HEK293 (cell line): Measurements from ENCODE around the gene PRR5.

Experiments
- CTCF ChIA-PET: fragments of 350-600 bp; formaldehyde crosslinking; extraction: SDS; loops from one replicate; lab custom pipeline; 2021; ENCODE audit warnings: antibody characterized with exemption; lab: Yijun Ruan, JAX
- POLR2A ChIA-PET: fragments of 300-600 bp; formaldehyde crosslinking; extraction: SDS; loops from one replicate; lab custom pipeline; 2020; ENCODE audit warnings: antibody characterized with exemption, inconsistent platforms; lab: Yijun Ruan, JAX
- H3K27ac ChIP-seq: fragments of 200-500 bp; sonication (Bioruptor generic); 2 replicates; pipeline ENCODE4 v1.5.1; 2014; ENCODE audit warnings: low read depth, low read length, control low read depth, inconsistent platforms; ENCODE audit errors: extremely low read depth
- H3K36me3 ChIP-seq, 2 experiments: fragments of 200-500 bp in 1 of 2; sonication (Bioruptor generic) in 1 of 2; 1 replicate in 1 of 2; 2 replicates in 1 of 2; pipeline ENCODE4 v1.5.1; 2014 to 2017; ENCODE audit warnings: inconsistent platforms in 2 of 2, low read length in 2 of 2; ENCODE audit not compliant: control insufficient read depth in 2 of 2, insufficient read depth in 1 of 2
- H3K4me1 ChIP-seq: fragments of 200-500 bp; sonication (Bioruptor generic); 2 replicates; pipeline ENCODE4 v1.5.1; 2014; ENCODE audit warnings: mild to moderate bottlenecking, low read length, inconsistent platforms; ENCODE audit not compliant: control insufficient read depth, insufficient read depth
- H3K4me3 ChIP-seq: 2 replicates; pipeline ENCODE4 v1.5.1; 2011; ENCODE audit warnings: low read depth, mild to moderate bottlenecking, control low read depth, low read length, moderate library complexity
- H3K9me3 ChIP-seq: fragments of 200-500 bp; sonication (Bioruptor generic); 2 replicates; pipeline ENCODE4 v1.5.1; 2014; ENCODE audit warnings: low read depth, low read length, inconsistent platforms; ENCODE audit not compliant: control insufficient read depth, insufficient read depth
- BCL11B ChIP-seq: fragments of 450-650 bp; formaldehyde crosslinking; IDR thresholded peaks from 2 replicates; pipeline ENCODE4 v1.5.1; 2016; ENCODE audit warnings: low read depth, missing biosample characterization, missing genetic modification characterization
- CTCF ChIP-seq: fragments of 450-650 bp; formaldehyde crosslinking; IDR thresholded peaks from 2 replicates; pipeline ENCODE4 v1.5.1; 2016; ENCODE audit warnings: missing biosample characterization, missing genetic modification characterization
- ELK4 ChIP-seq: IDR thresholded peaks from 2 replicates; pipeline ENCODE4 v1.6.1; 2011; ENCODE audit warnings: mild to moderate bottlenecking, low read depth, low read length, borderline replicate concordance
- GLI2 ChIP-seq: fragments of 450-650 bp; formaldehyde crosslinking; IDR thresholded peaks from 2 replicates; pipeline ENCODE4; 2017; ENCODE audit warnings: missing biosample characterization, missing genetic modification characterization, low read depth, borderline replicate concordance
- GLIS2 ChIP-seq: fragments of 450-650 bp; formaldehyde crosslinking; IDR thresholded peaks from 2 replicates; pipeline ENCODE4 v1.5.1; 2016; ENCODE audit warnings: missing biosample characterization, missing genetic modification characterization
- IKZF3 ChIP-seq: fragments of 450-650 bp; IDR thresholded peaks from 2 replicates; pipeline ENCODE4 v1.5.0; 2018; ENCODE audit warnings: missing biosample characterization, mild to moderate bottlenecking, missing genetic modification characterization, moderate library complexity
- KLF1 ChIP-seq: fragments of 450-650 bp; formaldehyde crosslinking; IDR thresholded peaks from 2 replicates; pipeline ENCODE4 v1.5.1; 2016; ENCODE audit warnings: missing biosample characterization, missing genetic modification characterization
- KLF9 ChIP-seq: fragments of 450-650 bp; formaldehyde crosslinking; IDR thresholded peaks from 2 replicates; pipeline ENCODE4 v1.5.1; 2016; ENCODE audit warnings: missing biosample characterization, missing genetic modification characterization, low read depth
- SALL2 ChIP-seq: fragments of 450-650 bp; formaldehyde crosslinking; IDR thresholded peaks from 2 replicates; pipeline ENCODE4 v1.5.0; 2017; ENCODE audit warnings: missing biosample characterization, mild to moderate bottlenecking, missing genetic modification characterization, borderline replicate concordance
- SP2 ChIP-seq: fragments of 450-650 bp; formaldehyde crosslinking; IDR thresholded peaks from 2 replicates; pipeline ENCODE4 v1.5.1; 2016; ENCODE audit warnings: missing biosample characterization, missing genetic modification characterization
- SP3 ChIP-seq: fragments of 450-650 bp; formaldehyde crosslinking; IDR thresholded peaks from 2 replicates; pipeline ENCODE4 v1.5.1; 2016; ENCODE audit warnings: missing biosample characterization, missing genetic modification characterization
- TRIM28 ChIP-seq: IDR thresholded peaks from 2 replicates; pipeline ENCODE4 v1.6.1; 2011; ENCODE audit warnings: low read length, control low read depth, borderline replicate concordance
- ZBTB26 ChIP-seq: fragments of 450-650 bp; formaldehyde crosslinking; optimal IDR thresholded peaks from 2 replicates; pipeline ENCODE3; 2016; ENCODE audit warnings: missing biosample characterization, mild to moderate bottlenecking, missing genetic modification characterization
- ZFP37 ChIP-seq: fragments of 450-650 bp; formaldehyde crosslinking; IDR thresholded peaks from 2 replicates; pipeline ENCODE4 v1.5.1; 2016; ENCODE audit warnings: missing biosample characterization, missing genetic modification characterization
- ZFP69B ChIP-seq: fragments of 450-650 bp; formaldehyde crosslinking; IDR thresholded peaks from 2 replicates; pipeline ENCODE4 v1.5.1; 2016; ENCODE audit warnings: missing biosample characterization, missing genetic modification characterization
- ZNF10 ChIP-seq: fragments of 450-650 bp; formaldehyde crosslinking; IDR thresholded peaks from 2 replicates; pipeline ENCODE4 v1.5.1; 2017; ENCODE audit warnings: missing biosample characterization, missing genetic modification characterization
- ZNF16 ChIP-seq: fragments of 450-650 bp; formaldehyde crosslinking; IDR thresholded peaks from 2 replicates; pipeline ENCODE4 v1.5.1; 2016; ENCODE audit warnings: low read depth, missing biosample characterization, missing genetic modification characterization
- ZNF184 ChIP-seq: fragments of 450-650 bp; IDR thresholded peaks from 2 replicates; pipeline ENCODE4 v1.5.1; 2018; ENCODE audit warnings: missing biosample characterization, mild to moderate bottlenecking, missing genetic modification characterization
- ZNF221 ChIP-seq: fragments of 450-650 bp; formaldehyde crosslinking; IDR thresholded peaks from 2 replicates; pipeline ENCODE4 v1.5.1; 2017; ENCODE audit warnings: missing biosample characterization, missing genetic modification characterization, borderline replicate concordance
- ZNF24 ChIP-seq: fragments of 450-650 bp; formaldehyde crosslinking; IDR thresholded peaks from 2 replicates; pipeline ENCODE4 v1.5.1; 2016; ENCODE audit warnings: missing biosample characterization, missing genetic modification characterization
- ZNF311 ChIP-seq: fragments of 450-650 bp; formaldehyde crosslinking; IDR thresholded peaks from 2 replicates; pipeline ENCODE4 v1.5.1; 2017; ENCODE audit warnings: missing biosample characterization, missing genetic modification characterization, borderline replicate concordance
- ZNF354C ChIP-seq: fragments of 450-650 bp; formaldehyde crosslinking; IDR thresholded peaks from 2 replicates; pipeline ENCODE4 v1.5.1; 2016; ENCODE audit warnings: missing biosample characterization, missing genetic modification characterization, low read depth, borderline replicate concordance
- ZNF366 ChIP-seq: fragments of 450-650 bp; formaldehyde crosslinking; conservative IDR thresholded peaks from 2 replicates; pipeline ENCODE4 v1.5.1; 2016; ENCODE audit warnings: missing biosample characterization, missing genetic modification characterization
- ZNF37A ChIP-seq: fragments of 450-650 bp; IDR thresholded peaks from 2 replicates; pipeline ENCODE4 v1.5.1; 2018; ENCODE audit warnings: missing biosample characterization, missing genetic modification characterization
- ZNF423 ChIP-seq: fragments of 450-650 bp; formaldehyde crosslinking; IDR thresholded peaks from 2 replicates; pipeline ENCODE4 v1.5.1; 2016; ENCODE audit warnings: missing biosample characterization, missing genetic modification characterization
- ZNF544 ChIP-seq: fragments of 450-650 bp; formaldehyde crosslinking; IDR thresholded peaks from 2 replicates; pipeline ENCODE4 v1.5.0; 2017; ENCODE audit warnings: missing biosample characterization, missing genetic modification characterization
- ZNF549 ChIP-seq: fragments of 450-650 bp; IDR thresholded peaks from 2 replicates; pipeline ENCODE4 v1.5.1; 2018; ENCODE audit warnings: missing biosample characterization, missing genetic modification characterization, mild to moderate bottlenecking, inconsistent platforms, moderate library complexity
- ZNF623 ChIP-seq: fragments of 450-650 bp; formaldehyde crosslinking; IDR thresholded peaks from 2 replicates; pipeline ENCODE4 v1.5.1; 2016; ENCODE audit warnings: missing biosample characterization, missing genetic modification characterization
- ZNF645 ChIP-seq: fragments of 450-650 bp; formaldehyde crosslinking; IDR thresholded peaks from 2 replicates; pipeline ENCODE4; 2016; ENCODE audit warnings: missing biosample characterization, missing genetic modification characterization
- ZNF664 ChIP-seq: fragments of 450-650 bp; formaldehyde crosslinking; IDR thresholded peaks from 2 replicates; pipeline ENCODE4 v1.5.1; 2016; ENCODE audit warnings: missing biosample characterization, missing genetic modification characterization
- ZNF701 ChIP-seq: fragments of 450-650 bp; formaldehyde crosslinking; IDR thresholded peaks from 2 replicates; pipeline ENCODE4 v1.5.1; 2016; ENCODE audit warnings: missing biosample characterization, missing genetic modification characterization
- ZNF785 ChIP-seq: fragments of 450-650 bp; formaldehyde crosslinking; IDR thresholded peaks from 2 replicates; pipeline ENCODE4 v1.5.1; 2016; ENCODE audit warnings: missing biosample characterization, missing genetic modification characterization
- ZNF792 ChIP-seq: fragments of 450-650 bp; formaldehyde crosslinking; IDR thresholded peaks from 2 replicates; pipeline ENCODE4 v1.5.1; 2016; ENCODE audit warnings: missing biosample characterization, missing genetic modification characterization
- TF ChIP-seq, protein P1 (sequence below): fragments of 450-650 bp; formaldehyde crosslinking; IDR thresholded peaks from 2 replicates; pipeline ENCODE4 v1.5.1; 2017; ENCODE audit warnings: missing biosample characterization, missing genetic modification characterization

The PRR5 gene

DNA sequence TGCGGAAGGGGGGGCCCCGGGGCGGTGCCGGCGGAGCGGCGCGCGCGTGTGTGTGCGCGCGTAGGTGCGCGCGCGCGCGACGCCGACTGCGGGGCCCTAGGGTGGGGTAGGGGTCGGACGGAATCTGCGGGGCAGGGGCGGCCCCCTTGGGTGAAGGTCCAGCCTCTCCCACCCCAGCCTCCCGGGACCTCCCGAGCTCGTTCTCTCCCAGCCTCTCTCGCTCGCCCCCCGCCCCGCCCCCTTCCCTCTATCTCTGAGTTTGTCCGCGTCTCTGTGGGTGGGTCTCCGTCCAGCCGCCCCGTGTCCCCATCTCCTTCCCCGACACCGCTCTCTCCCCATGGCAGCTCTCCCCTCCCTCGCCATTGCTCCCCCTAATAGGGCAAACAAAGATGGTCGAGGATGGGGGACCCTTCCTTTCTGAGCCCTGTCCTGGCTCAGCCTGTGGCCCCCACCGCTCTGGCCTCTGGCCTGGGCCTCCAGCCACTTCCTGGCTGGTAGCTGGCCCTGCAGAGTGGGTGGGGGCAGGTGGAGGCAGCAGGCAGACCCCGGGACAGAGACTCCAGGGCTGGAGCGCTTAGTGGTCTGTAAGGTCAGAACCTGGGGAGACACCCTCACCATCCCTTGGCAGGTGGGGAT is 33.0 kb upstream of the PRR5 start:
- H3K4me1 ChIP-seq = no peaks in the 10 kb centered on the region
- peak overlapping the region; percentile 46 for H3K4me3 ChIP-seq
- ChIA-PET POLR2A (interaction anchor here (1.8 kb wide), 1 partner anchor 16 kb away, joined by 6 read pairs; no protein-coding TSS in a partner anchor), CTCF (interaction anchor here (0.5 to 2.5 kb wide), 10 partner anchors 13 to 1903 kb away, joined by 3 to 15 read pairs (median 4); no protein-coding TSS in a partner anchor)
- no peak overlapping the region for H3K27ac ChIP-seq
- no peaks in the 10 kb centered on the region for H3K9me3 ChIP-seq
- H3K36me3 ChIP-seq = no peaks in the 10 kb centered on the region
- TF ChIP-seq KLF1 (no peak), ZNF645 (tag by site-specific recombination) (no peak), KLF9 (tag by site-specific recombination) (peak; percentile 57; the same call in 1 of the 2 replicates), ZNF16 (tag by site-specific recombination) (no peak), ZNF664 (no peak), ZNF549 (tag by site-specific recombination) (no peak), BCL11B (tag by site-specific recombination) (no peak), ZNF311 (tag by site-specific recombination) (no peak), ZNF37A (tag by site-specific recombination) (no peak), IKZF3 (no peak), ZNF24 (no peak), ZNF221 (no peak), ZNF423 (tag by site-specific recombination) (no peak), ZNF10 (tag by site-specific recombination) (no peak), SALL2 (no peak), ZBTB26 (tag by site-specific recombination) (peak; percentile 44), ZNF354C (tag by site-specific recombination) (no peak), ZNF792 (tag by site-specific recombination) (no peak), GLI2 (tag by site-specific recombination) (no peak), SP2 (peak; percentile 23; the same call in 1 of the 2 replicates), ELK4 (no peak), ZNF366 (tag by site-specific recombination) (0 out of 2 replicates have a peak, but pooled peaks have one; percentile 18), SP3 (tag by site-specific recombination) (peak; percentile 44), TRIM28 (no peak), CTCF (tag by site-specific recombination) (no peak), ZNF184 (tag by site-specific recombination) (no peak), ZNF701 (tag by site-specific recombination) (no peak), ZFP37 (tag by site-specific recombination) (no peak), ZNF785 (tag by site-specific recombination) (no peak), ZFP69B (tag by site-specific recombination) (no peak), GLIS2 (peak; percentile 47), ZNF623 (tag by site-specific recombination) (no peak), ZNF544 (tag by site-specific recombination) (no peak)
- TF ChIP-seq, protein P1, sequence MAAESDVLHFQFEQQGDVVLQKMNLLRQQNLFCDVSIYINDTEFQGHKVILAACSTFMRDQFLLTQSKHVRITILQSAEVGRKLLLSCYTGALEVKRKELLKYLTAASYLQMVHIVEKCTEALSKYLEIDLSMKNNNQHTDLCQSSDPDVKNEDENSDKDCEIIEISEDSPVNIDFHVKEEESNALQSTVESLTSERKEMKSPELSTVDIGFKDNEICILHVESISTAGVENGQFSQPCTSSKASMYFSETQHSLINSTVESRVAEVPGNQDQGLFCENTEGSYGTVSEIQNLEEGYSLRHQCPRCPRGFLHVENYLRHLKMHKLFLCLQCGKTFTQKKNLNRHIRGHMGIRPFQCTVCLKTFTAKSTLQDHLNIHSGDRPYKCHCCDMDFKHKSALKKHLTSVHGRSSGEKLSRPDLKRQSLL (tag by site-specific recombination) = no peak
